Measurements from ENCODE around the gene MAD1L1.
"Not testable (repeated sequence)": the region's sequence is repeated elsewhere in the genome, so short reads cannot be mapped to it uniquely, and the experiment has no call there.

The MAD1L1 gene

GRCh38 chr7:1823376-1824150, 409.2 kb downstream of the MAD1L1 start:
- Histone ChIP-seq H3K4me3 (ENCODE audit: low read depth, low read length) (no peak overlapping the region), H3K27me3 (ENCODE audit: control insufficient read depth, insufficient read depth, low read length) (no peaks in the 10 kb centered on the region), H3K4me1 (ENCODE audit: control insufficient read depth, insufficient read depth, low read length) (no peaks in the 10 kb centered on the region), H3K27ac (ENCODE audit: low read depth, low read length) (no peak overlapping the region), H3K9ac (ENCODE audit: low read depth, low read length) (no peak overlapping the region), H3K36me3 (ENCODE audit: control insufficient read depth, insufficient read depth, low read length) (no peaks in the 10 kb centered on the region), H3K9me3 (ENCODE audit: control insufficient read depth, insufficient read depth, low read length) (no peaks in the 10 kb centered on the region)

DNA sequence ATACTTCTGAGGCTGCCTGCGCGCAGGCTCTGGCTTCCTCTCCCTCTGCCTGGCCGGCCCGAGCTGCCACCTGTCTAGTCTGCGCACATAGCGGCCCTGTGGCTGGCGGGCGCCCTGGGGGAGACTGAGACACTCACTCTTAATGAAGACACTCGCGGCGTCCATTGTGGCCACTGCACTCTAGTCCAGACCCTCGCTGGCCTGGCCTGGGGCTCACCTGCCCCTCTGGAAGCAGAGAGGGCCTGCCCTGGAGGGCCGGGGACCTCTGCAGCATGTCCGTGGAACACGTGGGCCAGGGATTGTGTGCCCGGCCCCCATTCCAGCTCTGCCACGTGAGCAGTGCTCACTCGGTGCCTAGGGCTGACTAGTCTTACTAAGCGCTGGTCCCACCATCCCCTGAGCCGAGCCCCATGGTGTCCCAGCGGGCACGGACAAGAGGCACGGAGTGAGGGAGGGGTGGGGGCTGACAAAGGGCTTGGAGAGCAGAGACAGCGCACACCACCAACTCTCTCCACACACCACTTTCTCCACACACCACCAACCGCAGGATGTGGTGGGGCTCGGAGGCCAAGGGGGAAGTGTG, 413.4 kb downstream of the MAD1L1 start:
- H3K27me3 ChIP-seq (ENCODE audit: control insufficient read depth, insufficient read depth, low read length) = no peaks in the 10 kb centered on the region
- no peaks in the 10 kb centered on the region for H3K9me3 ChIP-seq (ENCODE audit: control insufficient read depth, insufficient read depth, low read length)
- no peaks in the 10 kb centered on the region for H3K4me1 ChIP-seq (ENCODE audit: control insufficient read depth, insufficient read depth, low read length)
- H3K4me3 ChIP-seq (ENCODE audit: low read depth, low read length) = no peak overlapping the region
- H3K27ac ChIP-seq (ENCODE audit: low read depth, low read length) = no peak overlapping the region
- no peak overlapping the region for H3K9ac ChIP-seq (ENCODE audit: low read depth, low read length)
- H3K36me3 ChIP-seq (ENCODE audit: control insufficient read depth, insufficient read depth, low read length) = no peaks in the 10 kb centered on the region

DNA sequence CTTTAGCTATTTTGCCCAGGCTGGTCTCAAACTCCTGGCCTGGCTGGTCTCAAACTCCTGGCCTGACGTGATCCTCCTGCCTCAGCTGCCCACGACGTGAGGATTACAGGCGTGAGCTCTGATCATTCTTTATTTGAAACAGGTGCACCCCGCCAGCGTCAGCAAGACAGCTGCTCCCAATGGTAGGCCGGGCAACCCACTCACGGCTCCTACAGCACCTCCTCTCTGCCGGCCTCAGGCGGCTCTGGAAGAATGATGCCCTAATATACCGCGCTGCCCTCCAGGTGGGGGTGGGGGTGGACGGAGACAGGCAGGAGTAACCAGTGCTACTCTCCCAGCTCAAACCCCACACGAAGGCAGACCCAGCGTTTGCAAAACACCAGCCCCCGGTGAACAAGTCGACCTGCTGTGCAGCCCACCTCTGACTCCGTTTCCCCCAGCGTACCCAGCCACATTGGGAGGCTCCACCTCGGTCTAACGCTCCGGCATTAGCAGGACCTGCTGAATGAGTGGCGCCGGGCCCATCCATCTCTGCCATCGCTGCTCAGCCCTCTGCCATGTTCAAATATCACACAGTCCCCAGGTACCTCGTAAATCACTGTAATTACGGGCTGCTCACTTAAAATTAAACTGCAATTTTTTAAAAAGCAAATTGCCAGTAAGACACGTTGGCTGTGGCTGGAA, 414.0 kb downstream of the MAD1L1 start:
- H3K36me3 ChIP-seq (ENCODE audit: control insufficient read depth, insufficient read depth, low read length) = no peaks in the 10 kb centered on the region
- H3K27ac ChIP-seq (ENCODE audit: low read depth, low read length) = no peak overlapping the region
- H3K9me3 ChIP-seq (ENCODE audit: control insufficient read depth, insufficient read depth, low read length) = no peaks in the 10 kb centered on the region
- no peak overlapping the region for H3K9ac ChIP-seq (ENCODE audit: low read depth, low read length)
- H3K27me3 ChIP-seq (ENCODE audit: control insufficient read depth, insufficient read depth, low read length) = no peaks in the 10 kb centered on the region
- no peaks in the 10 kb centered on the region for H3K4me1 ChIP-seq (ENCODE audit: control insufficient read depth, insufficient read depth, low read length)
- no peak overlapping the region for H3K4me3 ChIP-seq (ENCODE audit: low read depth, low read length)

DNA sequence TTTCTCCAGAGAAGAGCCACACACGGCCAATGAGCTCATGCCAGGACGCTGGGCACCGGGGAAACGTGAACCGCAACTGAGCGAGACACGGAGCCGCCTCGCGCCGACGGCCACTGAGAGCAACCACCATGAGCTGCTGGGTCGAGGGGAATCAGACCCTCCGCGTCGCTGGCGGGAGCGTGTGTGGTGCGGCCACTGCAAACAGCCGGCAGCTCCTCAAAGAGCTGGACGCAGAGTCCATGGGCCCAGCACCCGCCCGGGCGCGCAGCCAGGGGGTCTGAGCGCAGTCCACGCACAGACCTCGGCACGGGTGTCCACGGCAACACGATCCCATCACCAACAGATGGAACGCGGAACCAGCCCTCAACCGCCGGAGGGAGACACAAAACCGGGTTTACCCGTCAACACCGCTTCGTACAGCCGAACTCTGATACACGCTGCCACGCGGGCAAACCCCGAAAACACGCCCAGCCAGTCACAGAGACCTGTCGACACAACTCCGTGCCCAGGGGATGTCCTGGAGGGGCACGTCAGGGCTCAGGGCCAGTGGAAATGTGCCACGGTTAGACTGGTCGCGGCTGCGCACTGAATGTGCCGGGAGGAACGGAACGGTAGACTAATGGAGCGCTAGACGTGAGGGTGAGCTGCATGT, 415.6 kb downstream of the MAD1L1 start:
- Histone ChIP-seq H3K4me1 (ENCODE audit: control insufficient read depth, insufficient read depth, low read length) (no peaks in the 10 kb centered on the region), H3K27me3 (ENCODE audit: control insufficient read depth, insufficient read depth, low read length) (no peaks in the 10 kb centered on the region), H3K9ac (ENCODE audit: low read depth, low read length) (no peak overlapping the region), H3K9me3 (ENCODE audit: control insufficient read depth, insufficient read depth, low read length) (no peaks in the 10 kb centered on the region), H3K27ac (ENCODE audit: low read depth, low read length) (no peak overlapping the region), H3K36me3 (ENCODE audit: control insufficient read depth, insufficient read depth, low read length) (no peaks in the 10 kb centered on the region), H3K4me3 (ENCODE audit: low read depth, low read length) (no peak overlapping the region)

DNA sequence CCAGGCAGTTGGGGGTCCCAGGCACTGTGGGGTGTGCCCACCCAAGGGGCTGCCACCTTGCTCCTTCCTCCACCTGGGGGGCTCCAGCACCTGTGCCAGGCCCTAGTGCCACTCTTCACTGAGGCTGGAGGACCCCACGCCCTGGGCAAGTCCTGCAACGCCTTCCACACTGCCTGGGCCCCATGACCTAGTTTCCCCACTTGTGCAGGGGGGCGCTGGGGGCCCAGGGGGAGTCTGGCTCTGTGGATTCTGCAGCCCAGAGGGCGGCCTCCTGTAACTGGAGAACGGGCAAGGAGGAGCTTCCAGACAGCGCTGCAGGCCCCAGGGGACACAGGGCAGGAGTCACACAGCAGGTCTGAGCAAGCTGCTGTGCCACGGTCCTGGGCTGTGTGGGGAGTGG, 416.3 kb downstream of the MAD1L1 start:
- not testable (repeated sequence) for H3K9ac ChIP-seq (ENCODE audit: low read depth, low read length); H3K9me3 ChIP-seq (ENCODE audit: control insufficient read depth, insufficient read depth, low read length); H3K4me1 ChIP-seq (ENCODE audit: control insufficient read depth, insufficient read depth, low read length); H3K27me3 ChIP-seq (ENCODE audit: control insufficient read depth, insufficient read depth, low read length); H3K4me3 ChIP-seq (ENCODE audit: low read depth, low read length); H3K27ac ChIP-seq (ENCODE audit: low read depth, low read length); H3K36me3 ChIP-seq (ENCODE audit: control insufficient read depth, insufficient read depth, low read length)

DNA sequence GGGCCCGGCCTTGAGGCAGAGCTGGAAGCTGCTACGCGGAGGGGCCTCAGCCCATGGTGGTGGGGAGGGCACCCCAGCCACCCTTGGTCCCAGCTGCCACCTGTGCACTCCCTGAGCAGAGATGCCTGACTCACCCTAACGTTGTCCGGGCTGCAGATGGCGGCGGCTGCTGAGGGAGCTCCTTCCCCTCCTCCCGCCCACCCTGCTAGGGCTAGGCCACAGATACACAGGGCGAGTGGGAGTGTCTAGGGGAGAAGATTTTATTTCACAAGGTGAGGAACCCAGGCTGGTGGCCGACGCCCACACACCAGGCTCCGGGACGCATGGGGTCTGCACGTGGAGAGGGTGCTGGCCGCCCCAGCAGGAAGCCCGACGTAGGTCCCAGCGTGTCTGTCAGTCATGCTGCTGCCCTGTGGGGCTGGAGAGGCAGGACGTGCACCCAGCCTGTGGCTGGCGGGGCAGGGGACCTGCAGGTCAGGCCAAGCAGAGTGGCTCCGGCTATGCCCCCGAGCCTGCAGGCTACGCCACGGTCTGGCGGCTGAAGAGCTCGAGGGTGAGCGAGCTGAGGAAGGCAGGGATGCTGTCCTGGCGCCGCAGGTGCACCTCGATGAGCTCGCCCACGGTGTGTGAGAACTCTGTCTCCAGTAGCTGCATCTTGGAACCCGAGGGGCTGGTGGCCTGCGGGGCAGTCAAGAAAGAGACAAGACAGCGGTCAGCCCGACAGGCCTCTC, 417.0 kb downstream of the MAD1L1 start:
- not testable (repeated sequence) for H3K4me1 ChIP-seq (ENCODE audit: control insufficient read depth, insufficient read depth, low read length); H3K36me3 ChIP-seq (ENCODE audit: control insufficient read depth, insufficient read depth, low read length); H3K9ac ChIP-seq (ENCODE audit: low read depth, low read length); H3K27ac ChIP-seq (ENCODE audit: low read depth, low read length); H3K4me3 ChIP-seq (ENCODE audit: low read depth, low read length); H3K9me3 ChIP-seq (ENCODE audit: control insufficient read depth, insufficient read depth, low read length); H3K27me3 ChIP-seq (ENCODE audit: control insufficient read depth, insufficient read depth, low read length)

DNA sequence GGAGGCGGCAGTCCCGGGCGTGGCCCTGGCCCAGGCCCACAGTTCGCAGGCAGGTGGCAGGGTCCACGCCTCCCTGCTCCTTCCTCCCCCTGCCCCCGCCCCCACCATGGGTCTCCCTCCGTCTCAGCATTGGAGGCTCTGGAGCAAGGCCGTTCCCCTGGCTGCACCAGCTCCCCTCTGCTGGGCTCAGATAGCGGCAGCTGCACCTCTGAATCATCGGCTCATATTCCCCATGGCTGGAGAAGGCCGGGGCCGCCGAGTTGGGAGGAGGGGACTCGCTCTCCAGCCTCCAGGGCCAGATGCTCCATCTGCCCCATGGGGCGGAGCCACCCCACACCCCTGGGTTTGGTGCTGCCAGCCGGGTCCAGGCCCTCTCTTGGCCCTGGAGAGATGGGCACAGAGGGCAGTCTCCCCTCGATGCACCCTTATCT, 417.7 kb downstream of the MAD1L1 start:
- Histone ChIP-seq H3K4me3 (ENCODE audit: low read depth, low read length) (no peak overlapping the region), H3K9ac (ENCODE audit: low read depth, low read length) (no peak overlapping the region)

GRCh38 chr7:1814089-1814811, 418.5 kb downstream of the MAD1L1 start:
- Histone ChIP-seq H3K9me3 (ENCODE audit: control insufficient read depth, insufficient read depth, low read length) (no peaks in the 10 kb centered on the region), H3K36me3 (ENCODE audit: control insufficient read depth, insufficient read depth, low read length) (no peaks in the 10 kb centered on the region), H3K4me1 (ENCODE audit: control insufficient read depth, insufficient read depth, low read length) (no peaks in the 10 kb centered on the region), H3K9ac (ENCODE audit: low read depth, low read length) (no peak overlapping the region), H3K27ac (ENCODE audit: low read depth, low read length) (no peak overlapping the region), H3K4me3 (ENCODE audit: low read depth, low read length) (no peak overlapping the region), H3K27me3 (ENCODE audit: control insufficient read depth, insufficient read depth, low read length) (no peaks in the 10 kb centered on the region)

More for the DNA sequence above, 417.7 kb downstream of the MAD1L1 start:
- H3K27me3 ChIP-seq (ENCODE audit: control insufficient read depth, insufficient read depth, low read length) = no peaks in the 10 kb centered on the region
- H3K4me1 ChIP-seq (ENCODE audit: control insufficient read depth, insufficient read depth, low read length) = no peaks in the 10 kb centered on the region
- no peaks in the 10 kb centered on the region for H3K9me3 ChIP-seq (ENCODE audit: control insufficient read depth, insufficient read depth, low read length)
- no peaks in the 10 kb centered on the region for H3K36me3 ChIP-seq (ENCODE audit: control insufficient read depth, insufficient read depth, low read length)
- no peak overlapping the region for H3K27ac ChIP-seq (ENCODE audit: low read depth, low read length)

DNA sequence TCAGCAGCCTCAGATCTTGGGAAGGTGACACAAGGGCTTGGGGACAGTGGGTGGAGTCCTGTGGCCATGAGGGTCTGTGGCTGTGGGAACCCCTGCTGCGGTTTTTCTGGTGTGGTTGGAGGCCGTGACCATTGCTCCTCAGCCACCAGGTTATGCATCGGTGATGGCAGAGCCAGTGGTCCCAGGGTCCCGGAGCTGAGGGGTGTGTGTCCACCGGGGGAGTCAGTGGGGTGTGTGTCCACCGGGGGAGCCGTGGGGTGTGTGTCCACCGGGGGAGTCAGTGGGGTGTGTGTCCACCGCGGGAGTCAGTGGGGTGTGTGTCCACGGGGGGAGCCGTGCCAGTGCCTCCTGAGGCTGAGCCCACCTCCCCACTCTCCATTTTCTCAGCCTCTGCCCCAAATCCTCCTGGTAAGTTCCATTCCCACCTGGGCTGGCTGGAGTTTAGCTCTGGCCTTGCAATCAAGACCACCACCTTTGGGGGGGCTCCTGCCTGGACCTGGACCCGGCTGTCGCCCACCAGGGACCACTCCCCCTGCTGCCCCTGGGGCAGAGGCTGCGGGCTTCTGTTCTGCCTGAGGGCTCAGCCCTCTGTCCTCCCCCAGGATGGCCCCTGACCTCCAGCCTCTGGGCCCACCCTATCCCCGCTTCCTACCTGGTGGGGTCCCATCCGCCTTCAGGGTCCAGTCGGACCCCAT, 419.2 kb downstream of the MAD1L1 start:
- no peaks in the 10 kb centered on the region for H3K4me1 ChIP-seq (ENCODE audit: control insufficient read depth, insufficient read depth, low read length)

More for the DNA sequence above, 419.2 kb downstream of the MAD1L1 start:
- H3K27me3 ChIP-seq (ENCODE audit: control insufficient read depth, insufficient read depth, low read length) = no peaks in the 10 kb centered on the region
- H3K9ac ChIP-seq (ENCODE audit: low read depth, low read length) = no peak overlapping the region
- no peak overlapping the region for H3K27ac ChIP-seq (ENCODE audit: low read depth, low read length)
- H3K9me3 ChIP-seq (ENCODE audit: control insufficient read depth, insufficient read depth, low read length) = no peaks in the 10 kb centered on the region
- no peaks in the 10 kb centered on the region for H3K36me3 ChIP-seq (ENCODE audit: control insufficient read depth, insufficient read depth, low read length)
- H3K4me3 ChIP-seq (ENCODE audit: low read depth, low read length) = no peak overlapping the region
